Activated CD4-positive, alpha-beta T cell treated with anti-CD3 and anti-CD28 coated beads for 24 hours (primary cell): ENCODE results near the gene SYTL2.
A peak's percentile ranks its signal among the peaks of the same experiment; 100 is the strongest.

Experiments
- DNase-seq, 2 donors: peaks; one replicate each; pipeline ENCODE4 v3.0.0-alpha.2; 2020; ENCODE audit warnings: low read depth in 2 of 2

The SYTL2 gene

GRCh38 chr11:85647604-85648299 lies 163.2 kb downstream of the SYTL2 start, which contains the start of gene TMEM126A:
Gene TMEM126A, plus strand, starts transcription at chr11:85647967. Its CDS starts 2,289 bp downstream, at chr11:85650256.
- DNase-seq: peak; percentile 87 to 92

GRCh38 chr11:85647078-85647477 lies 163.9 kb downstream of the SYTL2 start:
- no peak for DNase-seq
